ENCODE measurements around the gene CYP2C18. TPM values are rescaled to one million over a fixed set of nuclear protein-coding genes. Genes with fewer than 3 reads are reported as not detected.
"Not testable (repeated sequence)": the region's sequence is repeated elsewhere in the genome, so short reads cannot be mapped to it uniquely, and the experiment has no call there.

Gene CYP2C18
- total RNA-seq, result 1 to 10 TPM in 1 of 6 donors, under 1 TPM in 5; 0.12 to 1.3 (median 0.42) TPM
- polyA plus RNA-seq, result under 1 TPM; 0.11 to 0.26 TPM

- DNase-seq, result no peak
- Histone ChIP-seq H3K4me1 (peaks cover 0 to 13% (median 5%) of the 10 kb centered on the region in 3 donors), H3K27me3 (no peaks in the 10 kb centered on the region), H3K27ac (peak within 1 kb of the TSS in 1 of 4 donors; percentile 7), H3K36me3 (no peaks in the 10 kb centered on the region), H3K9me3 (no peaks in the 10 kb centered on the region), H3K4me3 (no peak within 1 kb of the TSS)
- no peak for TF ChIP-seq CTCF (IDR thresholded peaks at IDR 0.05)
- FAIRE-seq, result no peak
- 84 to 88% methylated on average over 10 of the region's 10 CpGs for WGBS, 2 donors
- ATAC-seq, result no peak
- intact Hi-C loops (cut with DNase I), result no loop called here
Observed at GRCh38 chr10:94683214-94684054, at the start of gene CYP2C18. Gene CYP2C18, plus strand, starts transcription at chr10:94683729. Its CDS starts 91 bp downstream, at chr10:94683820.

- H3K36me3 ChIP-seq; ATAC-seq; H3K27me3 ChIP-seq; H3K27ac ChIP-seq; intact Hi-C loops (cut with DNase I); H3K4me1 ChIP-seq; DNase-seq; FAIRE-seq; H3K9me3 ChIP-seq; H3K4me3 ChIP-seq: not testable (repeated sequence)
- WGBS, 2 donors, result 96 to 97% methylated on average over 4 of the region's 4 CpGs
Observed at GRCh38 chr10:94638097-94638496, 45.4 kb upstream of the CYP2C18 start.

DNA sequence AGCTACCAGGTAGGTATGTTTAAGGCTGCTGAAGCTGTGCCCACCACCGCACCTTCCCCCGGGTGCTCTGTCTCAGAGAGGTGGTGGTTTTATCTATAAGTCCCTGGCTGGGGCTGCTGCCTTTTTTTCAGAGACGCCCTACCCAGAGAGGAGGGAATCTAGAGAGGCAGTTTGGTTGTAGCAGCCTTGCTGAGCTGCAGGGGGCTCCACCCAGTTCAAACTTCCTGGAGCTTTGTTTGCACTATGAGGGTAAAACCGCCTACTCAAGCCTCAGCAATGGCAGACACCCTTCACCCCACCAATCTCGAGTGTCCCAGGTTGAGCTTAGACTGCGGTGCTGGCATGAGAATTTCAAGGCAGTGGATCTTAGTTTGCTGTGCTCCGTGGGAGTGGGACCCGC is 43.6 kb upstream of the CYP2C18 start:
- Histone ChIP-seq H3K9me3 (no peaks in the 10 kb centered on the region), H3K27ac (no peak overlapping the region), H3K4me1 (no peaks in the 10 kb centered on the region), H3K36me3 (no peaks in the 10 kb centered on the region), H3K27me3 (no peaks in the 10 kb centered on the region), H3K4me3 (no peak overlapping the region)
- ATAC-seq, result no peak
- no peak for FAIRE-seq
- TF ChIP-seq CTCF (IDR thresholded peaks at IDR 0.05), result no peak
- DNase-seq, result no peak
- intact Hi-C loops (cut with DNase I), result no loop called here
- WGBS, 2 donors, result 85 to 90% methylated on average over 8 of the region's 8 CpGs

DNA sequence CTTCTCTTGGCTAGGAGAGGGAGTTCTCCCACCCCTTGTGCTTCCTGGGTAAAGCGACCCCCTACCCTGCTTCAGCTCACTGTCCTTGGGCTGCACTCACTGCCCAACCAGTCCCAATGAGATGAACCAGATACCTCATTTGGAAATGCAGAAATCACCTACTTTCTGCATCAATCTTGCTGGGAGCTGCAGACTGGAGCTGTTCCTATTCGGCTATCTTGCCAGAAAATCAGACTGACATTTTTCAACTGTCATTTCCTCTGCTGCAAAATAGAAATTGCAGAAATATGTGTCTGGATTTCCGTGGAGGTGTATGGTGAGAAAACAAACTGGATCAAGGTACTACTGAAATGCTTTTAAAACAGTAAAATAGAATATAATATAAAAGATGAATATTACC is 43.0 kb upstream of the CYP2C18 start:
- DNase-seq, result no peak
- H3K9me3 ChIP-seq, result no peaks in the 10 kb centered on the region
- H3K27ac ChIP-seq, result no peak overlapping the region
- H3K4me1 ChIP-seq, result no peaks in the 10 kb centered on the region
- intact Hi-C loops (cut with DNase I), result no loop called here
- H3K4me3 ChIP-seq, result no peak overlapping the region
- no peak for FAIRE-seq
- H3K27me3 ChIP-seq, result no peaks in the 10 kb centered on the region
- H3K36me3 ChIP-seq, result no peaks in the 10 kb centered on the region
- ATAC-seq, result no peak
- 56 to 74% methylated on average over 3 of the region's 3 CpGs for WGBS, 2 donors
- TF ChIP-seq CTCF (IDR thresholded peaks at IDR 0.05), result no peak

- 82 to 87% methylated on average over 4 of the region's 4 CpGs for WGBS, 2 donors
- Histone ChIP-seq H3K9me3 (no peaks in the 10 kb centered on the region), H3K27ac (no peak overlapping the region), H3K4me1 (no peaks in the 10 kb centered on the region), H3K4me3 (no peak overlapping the region), H3K36me3 (no peaks in the 10 kb centered on the region), H3K27me3 (no peaks in the 10 kb centered on the region)
- ATAC-seq (no peak), FAIRE-seq (no peak), DNase-seq (no peak)
- intact Hi-C loops (cut with DNase I), result no loop called here
- no peak for TF ChIP-seq CTCF (IDR thresholded peaks at IDR 0.05)
Observed at GRCh38 chr10:94641480-94641879, 42.0 kb upstream of the CYP2C18 start.
